Measurements from ENCODE around the gene C1orf167.

C1orf167 gene

GRCh38 chr1:11805422-11806306, 43.7 kb downstream of the C1orf167 start, which contains the start of the genes CLCN6 and MTHFR:
CLCN6 (plus strand) TSS chr1:11806191; CDS start chr1:11806263, 72 bp downstream.
MTHFR (minus strand) TSS chr1:11805964; CDS start chr1:11803116, 2,848 bp downstream.
- Histone ChIP-seq H3K36me3 (ENCODE audit: control insufficient read depth, insufficient read depth, low read length, severe bottlenecking) (peaks cover 33% of the 10 kb centered on the region), H3K4me3 (ENCODE audit: low read length) (peak within 1 kb of the TSS; percentile 95), H3K4me1 (ENCODE audit: control insufficient read depth, insufficient read depth, low read length) (peaks cover 50% of the 10 kb centered on the region), H3K9me3 (ENCODE audit: control insufficient read depth, low read length) (no peaks in the 10 kb centered on the region), H3K9ac (ENCODE audit: low read length) (peak within 1 kb of the TSS; percentile 94), H3K27me3 (replicated peaks; ENCODE audit: control insufficient read depth, insufficient read depth, low read length) (no peaks in the 10 kb centered on the region)
- peak; percentile 100 for DNase-seq (ENCODE audit: low read depth)

DNA sequence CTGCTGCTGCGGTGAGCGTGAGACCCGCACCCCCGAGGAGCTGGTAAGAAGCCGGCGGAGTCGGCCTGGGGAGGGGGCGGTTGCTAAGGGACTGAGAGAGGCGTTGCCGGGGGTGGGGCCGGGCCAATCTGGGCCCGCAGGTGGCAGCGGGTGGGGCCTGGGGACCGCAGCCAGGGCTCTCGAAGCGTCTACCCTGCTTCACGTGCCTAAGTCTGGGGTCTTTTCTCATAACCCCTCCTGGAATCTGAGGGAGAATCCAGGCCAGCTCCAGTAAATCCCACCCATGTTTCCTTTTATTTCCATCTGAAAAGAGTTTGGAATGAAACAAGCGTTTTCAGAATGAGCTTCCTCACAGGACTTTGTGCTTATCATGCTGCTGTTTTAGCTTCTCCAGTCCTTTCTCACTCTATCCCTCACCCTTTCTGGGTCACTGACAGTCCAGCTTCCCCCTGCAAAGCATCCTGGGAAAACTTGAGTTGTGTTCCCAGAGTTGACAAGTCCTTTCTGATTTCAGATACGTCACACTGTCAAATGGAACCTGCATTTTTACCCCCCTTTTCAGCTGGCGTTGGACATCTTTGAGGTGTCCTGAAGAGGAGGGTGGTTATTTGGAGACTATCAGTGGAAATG, 44.4 kb downstream of the C1orf167 start:
- peaks cover 30% of the 10 kb centered on the region for H3K36me3 ChIP-seq (ENCODE audit: control insufficient read depth, insufficient read depth, low read length, severe bottlenecking)
- H3K27me3 ChIP-seq (replicated peaks; ENCODE audit: control insufficient read depth, insufficient read depth, low read length) = no peaks in the 10 kb centered on the region
- H3K4me1 ChIP-seq (ENCODE audit: control insufficient read depth, insufficient read depth, low read length) = peaks cover 48% of the 10 kb centered on the region
- H3K9ac ChIP-seq (ENCODE audit: low read length) = peak overlapping the region; percentile 94
- peak overlapping the region; percentile 95 for H3K4me3 ChIP-seq (ENCODE audit: low read length)
- no peaks in the 10 kb centered on the region for H3K9me3 ChIP-seq (ENCODE audit: control insufficient read depth, low read length)
- peak; percentile 65 for DNase-seq (ENCODE audit: low read depth)

- peak overlapping the region; percentile 95 for H3K4me3 ChIP-seq (ENCODE audit: low read length)
Measured at GRCh38 chr1:11807133-11807532, 45.1 kb downstream of the C1orf167 start.

GRCh38 chr1:11813021-11813420, 51.0 kb downstream of the C1orf167 start:
- Histone ChIP-seq H3K9me3 (ENCODE audit: control insufficient read depth, low read length) (no peaks in the 10 kb centered on the region), H3K27me3 (replicated peaks; ENCODE audit: control insufficient read depth, insufficient read depth, low read length) (no peaks in the 10 kb centered on the region), H3K9ac (ENCODE audit: low read length) (no peak overlapping the region), H3K4me1 (ENCODE audit: control insufficient read depth, insufficient read depth, low read length) (peaks cover 4% of the 10 kb centered on the region), H3K4me3 (ENCODE audit: low read length) (no peak overlapping the region), H3K36me3 (ENCODE audit: control insufficient read depth, insufficient read depth, low read length, severe bottlenecking) (peaks cover 82% of the 10 kb centered on the region)
- no peak for DNase-seq (ENCODE audit: low read depth)

More at GRCh38 chr1:11807133-11807532, 45.1 kb downstream of the C1orf167 start:
- peak overlapping the region; percentile 94 for H3K9ac ChIP-seq (ENCODE audit: low read length)
- peaks cover 44% of the 10 kb centered on the region for H3K4me1 ChIP-seq (ENCODE audit: control insufficient read depth, insufficient read depth, low read length)
- no peaks in the 10 kb centered on the region for H3K27me3 ChIP-seq (replicated peaks; ENCODE audit: control insufficient read depth, insufficient read depth, low read length)
- H3K36me3 ChIP-seq (ENCODE audit: control insufficient read depth, insufficient read depth, low read length, severe bottlenecking) = peaks cover 37% of the 10 kb centered on the region
- no peaks in the 10 kb centered on the region for H3K9me3 ChIP-seq (ENCODE audit: control insufficient read depth, low read length)
- no peak for DNase-seq (ENCODE audit: low read depth)

GRCh38 chr1:11817192-11817591, 55.2 kb downstream of the C1orf167 start:
- no peak for DNase-seq (ENCODE audit: low read depth)
- Histone ChIP-seq H3K9me3 (ENCODE audit: control insufficient read depth, low read length) (no peaks in the 10 kb centered on the region), H3K9ac (ENCODE audit: low read length) (no peak overlapping the region), H3K27me3 (replicated peaks; ENCODE audit: control insufficient read depth, insufficient read depth, low read length) (no peaks in the 10 kb centered on the region), H3K4me3 (ENCODE audit: low read length) (no peak overlapping the region), H3K4me1 (ENCODE audit: control insufficient read depth, insufficient read depth, low read length) (peaks cover 9% of the 10 kb centered on the region), H3K36me3 (ENCODE audit: control insufficient read depth, insufficient read depth, low read length, severe bottlenecking) (peaks cover 84% of the 10 kb centered on the region)

DNA sequence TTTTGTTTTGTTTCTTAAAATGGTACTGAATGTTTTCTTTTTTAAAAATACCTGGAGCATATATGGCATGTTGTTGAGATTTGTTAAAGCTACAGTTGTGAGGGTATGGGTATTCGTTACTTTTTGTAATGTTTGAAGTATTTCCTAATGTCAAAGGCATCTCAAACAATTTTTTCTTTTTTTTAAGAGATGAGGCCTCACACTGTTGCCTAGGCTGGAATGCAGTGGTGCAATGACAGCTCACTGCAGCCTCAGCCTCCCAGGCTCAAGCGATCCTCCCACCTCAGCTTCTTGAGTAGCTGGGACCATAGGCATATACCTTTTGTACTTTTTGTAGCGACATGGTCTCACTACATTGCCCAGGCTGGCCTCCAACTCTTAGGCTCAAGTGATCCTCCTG, 60.1 kb downstream of the C1orf167 start:
- peaks cover 13% of the 10 kb centered on the region for H3K4me1 ChIP-seq (ENCODE audit: control insufficient read depth, insufficient read depth, low read length)
- H3K9me3 ChIP-seq (ENCODE audit: control insufficient read depth, low read length) = no peaks in the 10 kb centered on the region
- peaks cover 90% of the 10 kb centered on the region for H3K36me3 ChIP-seq (ENCODE audit: control insufficient read depth, insufficient read depth, low read length, severe bottlenecking)
- peak overlapping the region; percentile 28 for H3K9ac ChIP-seq (ENCODE audit: low read length)
- H3K27me3 ChIP-seq (replicated peaks; ENCODE audit: control insufficient read depth, insufficient read depth, low read length) = no peaks in the 10 kb centered on the region
- DNase-seq (ENCODE audit: low read depth) = peak; percentile 53
- H3K4me3 ChIP-seq (ENCODE audit: low read length) = no peak overlapping the region

DNA sequence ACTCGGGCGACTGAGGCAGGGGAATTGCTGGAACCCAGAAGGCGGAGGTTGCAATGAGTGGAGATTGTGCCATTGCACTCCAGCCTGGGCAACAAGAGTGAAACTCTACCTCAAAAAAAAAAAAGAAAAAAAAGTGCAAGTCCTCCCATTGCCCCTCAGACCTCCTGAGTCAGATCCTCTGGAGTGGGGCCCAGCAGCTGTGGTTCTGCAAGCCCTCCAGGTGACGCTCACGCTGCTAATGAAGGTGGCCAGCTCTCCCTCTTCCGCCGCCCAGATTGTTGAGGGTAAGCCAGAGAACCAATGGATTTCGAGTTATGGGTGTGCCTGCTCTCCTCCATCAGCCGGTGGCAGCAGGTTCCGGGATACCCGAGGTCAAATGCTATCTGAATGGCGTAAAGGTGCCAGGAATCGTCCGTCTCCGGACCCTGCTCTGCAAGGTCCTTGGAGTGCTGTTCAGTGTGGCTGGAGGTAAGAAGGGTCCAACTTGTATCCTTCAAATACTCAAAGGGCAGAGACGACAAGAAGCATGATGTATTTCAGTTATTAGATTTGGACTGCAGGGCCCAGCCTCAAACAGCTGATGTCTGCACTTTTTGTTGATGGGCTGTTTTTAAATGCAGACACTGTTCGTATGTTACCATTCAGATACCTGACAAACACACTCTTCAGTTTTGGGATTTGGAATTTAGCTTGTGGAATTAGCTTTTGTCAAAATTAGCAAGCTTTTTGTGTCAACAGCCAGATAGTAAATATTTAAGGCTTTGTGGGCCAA, 61.6 kb downstream of the C1orf167 start:
- H3K4me1 ChIP-seq (ENCODE audit: control insufficient read depth, insufficient read depth, low read length) = peaks cover 13% of the 10 kb centered on the region
- H3K9ac ChIP-seq (ENCODE audit: low read length) = no peak overlapping the region
- H3K36me3 ChIP-seq (ENCODE audit: control insufficient read depth, insufficient read depth, low read length, severe bottlenecking) = peaks cover 90% of the 10 kb centered on the region
- no peaks in the 10 kb centered on the region for H3K9me3 ChIP-seq (ENCODE audit: control insufficient read depth, low read length)
- no peak for DNase-seq (ENCODE audit: low read depth)
- no peaks in the 10 kb centered on the region for H3K27me3 ChIP-seq (replicated peaks; ENCODE audit: control insufficient read depth, insufficient read depth, low read length)
- H3K4me3 ChIP-seq (ENCODE audit: low read length) = no peak overlapping the region

DNA sequence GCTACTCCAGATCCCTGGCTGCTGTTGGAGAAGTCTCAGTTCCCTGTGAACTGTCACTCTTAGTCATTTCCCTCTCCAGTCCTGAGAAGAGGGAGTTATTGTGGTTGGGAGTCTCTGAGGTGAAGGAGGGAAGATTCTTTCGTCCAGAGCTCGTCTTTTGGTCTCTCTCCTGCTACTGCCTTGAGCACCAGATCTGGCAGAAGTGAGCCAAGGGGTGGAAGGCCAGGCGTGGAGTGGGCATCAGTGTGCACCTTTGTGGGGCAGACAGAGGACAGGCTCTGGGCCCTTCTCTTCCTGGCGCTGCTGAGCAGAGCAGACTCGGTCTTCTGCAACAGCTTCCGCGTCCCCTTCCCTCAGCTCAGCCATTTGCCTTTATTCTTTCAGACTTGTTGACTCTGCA, 63.1 kb downstream of the C1orf167 start:
- peaks cover 90% of the 10 kb centered on the region for H3K36me3 ChIP-seq (ENCODE audit: control insufficient read depth, insufficient read depth, low read length, severe bottlenecking)
- H3K9ac ChIP-seq (ENCODE audit: low read length) = no peak overlapping the region
- DNase-seq (ENCODE audit: low read depth) = no peak
- no peaks in the 10 kb centered on the region for H3K27me3 ChIP-seq (replicated peaks; ENCODE audit: control insufficient read depth, insufficient read depth, low read length)
- H3K9me3 ChIP-seq (ENCODE audit: control insufficient read depth, low read length) = no peaks in the 10 kb centered on the region
- H3K4me3 ChIP-seq (ENCODE audit: low read length) = no peak overlapping the region
- H3K4me1 ChIP-seq (ENCODE audit: control insufficient read depth, insufficient read depth, low read length) = peaks cover 13% of the 10 kb centered on the region

- no peaks in the 10 kb centered on the region for H3K9me3 ChIP-seq (ENCODE audit: control insufficient read depth, low read length)
- H3K36me3 ChIP-seq (ENCODE audit: control insufficient read depth, insufficient read depth, low read length, severe bottlenecking) = peaks cover 92% of the 10 kb centered on the region
- H3K27me3 ChIP-seq (replicated peaks; ENCODE audit: control insufficient read depth, insufficient read depth, low read length) = no peaks in the 10 kb centered on the region
- no peak overlapping the region for H3K9ac ChIP-seq (ENCODE audit: low read length)
- H3K4me1 ChIP-seq (ENCODE audit: control insufficient read depth, insufficient read depth, low read length) = peaks cover 7% of the 10 kb centered on the region
- no peak overlapping the region for H3K4me3 ChIP-seq (ENCODE audit: low read length)
- DNase-seq (ENCODE audit: low read depth) = no peak
Measured at GRCh38 chr1:11826946-11827345, 65.0 kb downstream of the C1orf167 start.

- no peaks in the 10 kb centered on the region for H3K9me3 ChIP-seq (ENCODE audit: control insufficient read depth, low read length)
- no peaks in the 10 kb centered on the region for H3K4me1 ChIP-seq (ENCODE audit: control insufficient read depth, insufficient read depth, low read length)
- H3K27me3 ChIP-seq (replicated peaks; ENCODE audit: control insufficient read depth, insufficient read depth, low read length) = no peaks in the 10 kb centered on the region
- peaks cover 95% of the 10 kb centered on the region for H3K36me3 ChIP-seq (ENCODE audit: control insufficient read depth, insufficient read depth, low read length, severe bottlenecking)
- no peak overlapping the region for H3K9ac ChIP-seq (ENCODE audit: low read length)
- no peak overlapping the region for H3K4me3 ChIP-seq (ENCODE audit: low read length)
- DNase-seq (ENCODE audit: low read depth) = no peak
Measured at GRCh38 chr1:11828511-11828910, 66.5 kb downstream of the C1orf167 start.

Measured in adipocyte (in vitro differentiated cells).